GM04504 (cell line): ENCODE measurements around the gene UBAP1L.

Source experiments
- DNase-seq: peaks from one replicate; pipeline ENCODE4 v3.0.0-alpha.2; 2012; ENCODE audit warnings: low read depth

The UBAP1L gene

DNA sequence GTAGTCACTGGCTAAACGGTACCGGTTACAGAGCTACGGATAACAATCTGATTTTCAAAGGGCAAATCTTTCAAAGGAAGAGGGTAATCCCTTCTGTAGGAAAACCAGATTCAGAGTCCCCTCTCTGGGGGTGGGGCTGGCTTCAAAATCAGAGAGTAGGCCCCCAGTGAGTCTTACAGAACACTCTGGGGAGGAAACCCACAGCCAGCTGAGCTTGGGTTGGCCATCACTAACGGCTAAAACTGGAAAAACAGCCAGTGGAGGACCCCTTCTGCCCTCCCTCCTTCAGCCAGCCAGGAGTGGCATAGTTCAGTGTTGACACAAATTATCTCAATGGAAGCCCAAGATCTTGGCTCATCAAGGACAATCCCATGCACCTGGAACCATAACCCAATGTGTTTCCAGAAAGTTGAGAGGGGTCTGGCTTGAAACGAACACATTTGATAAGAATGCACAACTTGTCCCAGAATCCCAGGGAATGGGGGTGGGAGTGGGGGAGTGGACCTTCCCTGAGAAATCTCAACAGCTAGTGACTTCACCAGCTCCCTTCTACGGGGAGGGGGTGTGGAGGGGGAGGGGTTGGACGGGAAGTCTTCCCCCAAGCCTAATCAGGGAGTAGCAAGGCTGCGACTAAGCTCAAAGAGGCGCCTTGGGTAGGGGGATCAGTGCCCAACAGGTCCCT lies 48.2 kb downstream of the UBAP1L start:
- no peak for DNase-seq

DNA sequence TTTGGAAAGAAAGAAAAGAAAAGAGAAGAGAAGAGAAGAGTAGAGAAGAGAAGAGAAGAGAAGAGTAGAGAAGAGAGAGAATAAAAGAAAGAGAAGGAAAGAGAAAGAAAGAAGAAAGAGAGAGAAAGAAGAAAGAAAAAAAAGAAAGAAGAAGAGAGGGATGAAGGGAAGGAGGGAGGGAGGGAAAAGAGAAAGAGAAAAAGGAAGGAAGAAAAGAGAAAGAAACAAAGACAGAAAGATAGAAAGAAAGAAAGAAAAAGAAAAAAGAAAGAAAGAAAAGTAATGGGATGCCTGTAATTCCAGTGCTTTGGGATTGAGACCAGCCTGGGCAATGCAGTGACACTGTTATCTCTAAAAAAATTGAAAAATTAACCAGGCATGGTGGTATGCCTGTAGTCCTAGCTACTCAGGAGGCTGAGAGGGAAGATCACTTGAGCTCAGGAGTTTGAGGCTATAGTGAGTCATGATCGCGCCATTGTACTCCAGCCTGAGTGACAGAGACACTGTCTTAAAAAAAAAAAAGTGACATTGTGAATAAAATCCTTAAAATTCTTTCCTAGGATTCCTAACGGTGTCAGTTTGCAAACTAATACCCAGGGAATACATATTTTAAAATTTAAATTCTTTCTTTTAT lies 48.9 kb downstream of the UBAP1L start:
- no peak for DNase-seq

DNA sequence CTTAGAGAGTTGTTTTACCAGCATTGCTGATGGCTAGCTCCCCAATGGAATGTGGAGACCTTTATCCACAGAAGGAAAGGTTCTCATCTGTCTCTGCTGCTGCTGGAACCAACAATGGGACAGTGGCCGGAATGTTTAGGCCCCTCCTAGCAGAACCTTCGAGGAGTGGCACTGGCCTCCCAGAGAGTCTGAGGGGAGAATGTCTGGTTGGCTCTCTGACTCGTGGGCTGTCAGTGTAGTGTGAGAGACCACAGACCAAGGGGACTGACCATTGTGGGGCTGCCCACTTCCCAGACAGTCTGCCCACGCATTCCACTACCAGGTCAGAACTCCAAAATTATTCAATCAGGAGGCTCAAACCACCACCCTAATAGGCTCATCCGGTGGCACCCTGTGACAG lies 52.3 kb downstream of the UBAP1L start:
- DNase-seq: no peak

DNA sequence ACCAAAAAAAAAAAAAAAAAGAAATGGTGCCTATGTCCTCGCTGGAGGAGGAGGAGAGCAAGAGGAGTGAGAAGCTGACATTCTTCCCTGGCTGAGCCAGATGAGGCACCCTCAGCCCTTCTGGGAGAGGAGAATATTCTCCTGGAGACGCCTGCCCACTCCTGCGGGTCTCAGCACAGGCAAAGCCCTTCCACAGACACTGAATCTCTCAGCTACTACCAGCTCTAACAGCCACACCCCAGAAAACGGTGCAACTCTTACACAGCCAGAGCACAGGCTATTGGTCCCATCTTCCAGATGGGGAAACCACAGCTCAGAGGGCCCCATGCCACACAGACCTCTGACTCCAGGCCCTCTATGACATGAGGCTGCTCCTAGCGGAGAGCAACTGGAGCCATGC lies 52.9 kb downstream of the UBAP1L start:
- no peak for DNase-seq

DNA sequence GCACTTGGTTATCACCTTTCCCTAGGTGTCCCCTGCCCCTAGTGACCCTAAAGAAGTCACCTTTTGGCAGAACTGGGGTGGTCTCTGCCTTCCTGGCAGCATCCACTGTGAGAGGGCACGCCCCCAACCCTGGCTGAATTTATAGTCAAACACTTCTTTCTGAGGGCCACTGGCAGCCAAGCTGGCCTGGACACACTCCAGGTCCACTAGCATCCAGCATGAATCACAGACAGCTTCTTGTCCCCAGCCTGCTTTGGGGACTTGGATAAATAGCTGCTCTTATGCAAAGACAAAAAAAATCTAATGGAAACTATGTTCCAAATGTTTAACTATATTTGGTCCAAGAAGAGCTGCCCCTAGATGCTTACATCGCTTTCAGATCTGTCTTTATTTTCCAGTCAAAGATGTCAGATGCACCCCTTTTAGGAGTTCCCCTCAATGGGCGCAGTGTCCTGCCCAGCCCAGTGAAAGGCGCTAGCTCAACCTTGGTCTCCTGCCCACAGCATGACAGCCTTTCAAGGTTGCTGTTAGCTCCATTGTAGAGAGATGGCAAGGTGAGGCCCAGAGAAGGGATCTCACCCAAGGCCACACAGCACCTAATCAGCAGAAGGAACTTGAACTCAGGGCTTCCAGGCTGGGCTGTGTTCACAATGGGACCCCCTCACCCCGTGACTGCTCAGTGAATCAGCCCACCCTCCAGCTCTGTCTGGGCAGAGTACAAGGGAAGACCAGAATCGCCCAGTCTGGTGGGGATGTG lies 54.2 kb downstream of the UBAP1L start:
- DNase-seq: no peak

DNA sequence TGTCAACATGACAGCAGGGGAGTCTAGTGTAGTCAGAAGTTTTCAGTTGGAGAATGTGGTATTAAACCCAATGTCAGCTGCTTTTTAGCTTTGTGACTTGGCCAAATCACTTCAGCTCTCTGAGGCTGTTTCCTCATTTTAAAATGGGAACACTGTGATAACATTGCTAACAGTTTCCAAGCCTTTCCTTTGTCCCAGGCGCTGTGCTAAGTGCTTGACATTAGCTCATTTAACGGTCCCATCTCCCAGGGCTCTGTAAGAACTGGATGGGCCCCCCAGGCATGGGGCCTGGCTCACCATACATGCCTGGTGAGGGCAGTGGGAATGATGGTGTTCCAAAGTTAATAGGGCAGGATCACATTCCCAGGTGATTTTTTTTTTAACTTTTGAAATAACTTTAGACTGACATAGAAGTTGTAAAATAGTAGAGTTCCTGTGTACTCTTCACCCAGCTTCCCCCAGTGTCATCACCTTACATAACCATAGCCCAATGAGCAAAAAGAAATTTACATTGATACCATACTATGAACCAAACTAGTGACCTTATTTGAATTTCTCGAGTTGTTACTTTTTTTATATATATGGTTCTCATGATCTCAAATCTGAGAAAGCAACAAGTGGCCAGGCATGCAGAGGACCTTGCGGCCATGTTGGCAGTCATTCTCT lies 54.9 kb downstream of the UBAP1L start:
- no peak for DNase-seq

DNA sequence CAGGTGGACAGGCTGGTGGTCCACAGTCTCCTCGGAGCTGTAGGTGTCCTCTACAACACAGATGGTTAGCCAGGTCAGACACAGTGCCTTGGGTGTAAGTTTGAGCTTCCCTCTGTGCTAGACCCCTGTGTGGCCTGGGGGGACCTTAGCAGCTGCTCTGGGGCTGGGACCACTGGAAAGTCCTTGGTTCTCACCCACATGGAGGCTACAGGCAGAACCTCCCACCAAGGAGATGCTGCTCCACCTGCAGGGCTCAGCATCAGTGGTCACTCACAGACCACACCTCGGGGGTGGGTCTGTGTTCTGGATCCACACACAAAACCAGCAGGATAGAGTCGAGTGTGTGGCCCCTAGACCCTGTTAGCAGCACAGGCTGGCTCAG lies 55.6 kb downstream of the UBAP1L start:
- no peak for DNase-seq

DNA sequence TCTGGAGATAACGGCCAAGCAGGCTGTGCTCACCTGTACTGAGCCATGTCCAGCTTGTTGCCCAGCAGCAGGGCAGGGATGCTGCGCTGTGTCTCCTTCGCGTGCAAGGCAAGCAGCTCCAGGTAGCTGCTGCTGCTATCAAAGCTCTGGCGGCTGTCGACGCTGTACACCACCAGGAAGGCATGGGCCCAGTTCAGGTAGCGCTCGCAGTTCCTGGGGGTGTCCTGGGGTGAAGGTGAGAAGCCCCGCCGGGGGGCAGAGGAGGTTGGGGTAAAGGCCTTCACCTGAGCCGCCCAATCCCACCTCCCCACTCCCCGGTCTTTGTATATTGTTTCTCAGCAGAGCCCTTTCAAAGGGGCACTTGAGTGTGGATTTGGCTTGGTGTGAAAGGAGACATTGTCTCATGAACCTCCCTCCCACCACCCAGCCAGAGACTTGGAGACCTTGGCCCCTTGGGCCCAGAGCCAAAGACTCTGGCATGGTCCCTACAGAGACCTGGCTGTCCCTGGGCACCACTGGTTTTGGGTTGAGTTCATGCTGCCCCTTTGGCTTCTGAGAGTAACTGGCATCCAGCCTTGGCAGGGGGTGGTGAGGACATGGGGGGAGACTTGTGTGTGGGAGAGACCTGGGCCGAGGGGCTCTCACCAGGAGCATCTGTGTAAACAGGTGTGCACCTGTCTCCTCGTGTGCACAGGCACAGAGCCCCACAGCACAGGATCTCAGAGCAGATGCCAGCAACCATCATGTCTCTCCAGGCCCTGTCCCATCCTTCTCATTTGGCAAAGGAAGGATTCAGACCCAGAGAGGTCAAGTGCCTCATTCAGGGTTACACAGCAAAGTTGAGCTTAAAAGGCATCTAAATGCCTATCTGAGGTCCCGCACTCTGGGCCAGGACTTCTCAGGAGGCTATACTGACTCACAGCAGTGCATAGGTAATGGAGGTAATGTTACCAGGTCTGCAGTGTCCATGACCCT lies 56.3 kb downstream of the UBAP1L start:
- DNase-seq: no peak

DNA sequence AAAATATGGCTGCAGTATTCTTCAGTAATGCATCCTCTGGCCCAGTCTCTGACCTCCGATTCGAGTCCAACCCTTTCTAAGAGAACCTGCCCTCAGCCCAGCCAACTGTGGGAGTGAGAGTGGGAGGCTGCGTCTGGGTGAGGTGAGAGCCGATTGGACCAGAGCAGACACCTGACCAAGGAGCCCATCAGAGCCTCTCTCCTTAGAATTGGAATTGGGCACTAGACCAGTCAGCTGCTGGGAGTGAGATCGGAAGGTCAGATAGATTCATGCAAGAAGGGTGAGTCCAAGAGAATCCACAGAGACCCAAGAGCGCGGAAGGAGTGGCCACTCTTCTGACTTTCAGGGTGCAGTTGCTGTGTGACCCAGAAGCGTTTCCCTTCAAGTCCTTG lies 57.5 kb downstream of the UBAP1L start:
- no peak for DNase-seq

DNA sequence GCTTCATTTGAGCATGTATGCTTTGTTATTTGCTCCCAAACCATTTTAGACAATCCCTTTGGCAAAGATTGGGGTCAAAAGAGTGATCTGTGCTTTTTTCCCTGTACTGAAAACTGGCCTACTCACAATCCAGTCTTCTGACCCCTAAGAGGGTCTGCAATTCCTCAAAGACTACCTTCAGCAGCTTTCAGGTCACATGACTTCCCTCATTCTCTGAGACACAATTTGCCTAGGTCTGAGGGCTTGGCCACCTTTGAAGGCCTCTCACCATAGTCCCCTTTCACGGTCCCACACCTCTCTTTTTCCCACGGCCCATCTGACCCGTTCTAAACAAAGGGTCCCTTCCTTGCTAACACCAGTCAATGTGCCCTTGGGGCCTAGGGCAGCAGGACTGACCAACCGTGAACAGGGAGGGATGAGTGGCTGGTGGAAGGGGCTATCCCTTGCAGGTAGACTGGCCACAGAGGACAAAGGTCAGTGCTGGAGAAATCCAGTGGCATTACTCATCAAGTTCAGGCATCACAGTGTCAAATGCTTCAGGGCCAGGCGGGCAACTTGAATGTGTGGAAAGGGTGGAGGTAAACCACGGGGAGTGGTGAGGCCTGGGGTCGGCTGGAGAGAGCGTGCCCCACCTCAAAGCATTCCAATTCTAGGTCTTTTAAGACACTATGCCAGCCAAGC lies 58.0 kb downstream of the UBAP1L start:
- DNase-seq: no peak

DNA sequence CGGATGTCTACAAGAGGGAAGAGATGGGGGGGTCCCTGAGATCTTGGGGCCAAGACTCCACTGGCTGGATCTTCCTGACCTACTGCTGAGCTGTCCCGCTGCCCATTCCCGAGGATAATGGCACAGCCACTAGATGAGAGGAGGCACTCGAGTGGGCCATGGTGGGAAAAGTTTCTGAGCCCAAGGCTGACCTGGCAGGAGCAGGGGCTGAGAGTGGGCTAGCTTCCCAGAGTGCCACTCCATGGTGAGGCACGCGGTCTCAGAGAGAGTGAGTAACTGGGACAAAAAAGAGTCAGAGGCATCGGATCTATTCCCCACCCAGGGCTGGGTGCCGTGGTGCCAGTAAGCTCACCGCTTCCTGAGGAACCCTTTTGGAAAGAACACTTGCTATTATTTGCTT lies 58.9 kb downstream of the UBAP1L start:
- no peak for DNase-seq

DNA sequence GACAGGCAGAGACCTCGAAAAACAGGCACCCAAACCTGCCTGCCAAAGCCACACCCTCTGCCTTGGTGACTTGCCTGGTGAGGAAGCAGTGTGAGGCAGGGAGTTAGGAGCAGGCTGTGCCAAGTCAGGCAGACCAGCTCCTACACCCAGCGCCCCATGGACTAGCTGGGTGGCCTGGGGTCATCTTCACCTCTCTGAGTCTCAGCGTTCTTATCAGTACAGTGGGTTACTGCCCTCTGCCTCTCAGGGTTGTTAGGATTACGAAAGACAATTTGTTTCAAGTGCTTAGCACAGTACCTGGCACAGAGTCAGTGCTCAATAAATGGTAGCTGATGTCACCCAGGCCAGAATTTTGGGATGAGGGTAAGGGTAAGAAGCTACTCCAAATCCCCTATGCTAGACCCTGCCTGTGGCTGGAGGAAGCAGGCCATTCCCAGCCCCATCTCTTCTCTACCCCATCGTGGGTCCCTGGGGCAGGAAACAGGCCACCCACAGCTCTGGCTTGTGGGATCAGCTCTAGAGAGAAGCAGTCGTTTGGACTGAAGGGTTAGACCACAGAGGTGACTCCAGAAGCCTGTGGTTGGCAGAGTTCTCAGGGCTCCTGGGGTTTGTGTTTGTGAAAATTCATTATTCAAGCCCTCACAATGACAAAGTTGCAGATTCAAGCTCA lies 59.7 kb downstream of the UBAP1L start:
- DNase-seq: no peak

DNA sequence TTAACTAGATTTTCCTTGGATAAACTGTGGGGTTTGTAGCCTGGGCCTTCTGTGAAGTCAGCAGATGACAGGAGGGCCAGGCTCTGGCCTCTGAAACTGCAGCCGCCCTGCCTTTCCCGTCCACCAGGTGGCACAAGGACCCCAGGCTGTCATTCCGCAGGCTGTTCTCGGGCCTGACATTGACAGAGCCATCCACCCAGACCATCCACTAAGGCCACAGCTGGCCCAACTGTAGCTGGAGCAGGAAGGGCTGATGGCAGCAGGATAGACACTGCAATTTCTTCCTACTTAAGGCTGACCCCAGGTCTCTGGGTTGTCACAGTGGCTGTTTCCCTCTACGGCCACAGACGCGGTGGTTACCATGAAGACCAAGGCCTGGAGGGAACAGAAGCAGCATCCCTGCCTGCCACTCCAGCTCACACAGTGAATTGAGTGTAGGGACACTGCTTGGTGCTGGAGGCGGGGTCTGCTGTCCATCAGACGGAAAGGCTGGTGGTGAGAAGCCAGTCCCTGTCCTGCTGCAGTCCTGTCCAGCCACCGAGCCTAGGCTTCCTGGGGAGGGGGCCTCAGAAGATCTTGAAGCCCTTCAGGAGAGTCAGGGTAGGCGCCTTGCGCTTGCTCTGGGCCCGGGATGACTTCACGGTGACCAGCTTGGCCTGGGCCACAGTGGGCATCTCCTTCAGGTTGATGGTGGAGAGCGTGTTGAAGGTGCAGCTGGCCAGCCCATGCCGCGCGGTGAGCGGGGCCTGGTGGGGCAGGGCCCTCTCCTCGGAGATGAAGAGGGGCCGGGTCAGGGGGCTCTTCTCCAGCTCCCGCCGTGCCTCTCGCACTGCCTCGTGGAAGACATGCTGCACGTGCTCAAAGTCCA lies 60.4 kb downstream of the UBAP1L start:
- DNase-seq: peak; percentile 42

DNA sequence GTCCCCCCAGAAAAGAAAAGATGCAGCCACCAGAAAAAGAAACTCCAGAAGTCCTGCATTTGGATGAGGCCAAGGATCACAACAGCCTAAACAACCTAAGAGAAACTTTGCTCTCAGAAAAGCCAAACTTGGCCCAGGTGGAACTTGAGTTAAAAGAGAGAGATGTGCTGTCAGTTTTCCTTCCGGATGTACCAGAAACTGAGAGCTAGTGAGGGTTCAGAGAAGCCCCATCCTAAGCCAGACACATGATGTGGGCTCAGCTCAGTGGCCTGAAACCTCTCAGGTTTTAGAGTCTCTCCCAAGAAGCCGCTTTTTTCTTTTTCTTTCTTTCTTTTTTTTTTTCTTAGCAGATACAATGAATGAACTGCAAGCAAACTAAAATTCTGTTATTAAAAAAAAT lies 62.0 kb downstream of the UBAP1L start:
- DNase-seq: no peak

DNA sequence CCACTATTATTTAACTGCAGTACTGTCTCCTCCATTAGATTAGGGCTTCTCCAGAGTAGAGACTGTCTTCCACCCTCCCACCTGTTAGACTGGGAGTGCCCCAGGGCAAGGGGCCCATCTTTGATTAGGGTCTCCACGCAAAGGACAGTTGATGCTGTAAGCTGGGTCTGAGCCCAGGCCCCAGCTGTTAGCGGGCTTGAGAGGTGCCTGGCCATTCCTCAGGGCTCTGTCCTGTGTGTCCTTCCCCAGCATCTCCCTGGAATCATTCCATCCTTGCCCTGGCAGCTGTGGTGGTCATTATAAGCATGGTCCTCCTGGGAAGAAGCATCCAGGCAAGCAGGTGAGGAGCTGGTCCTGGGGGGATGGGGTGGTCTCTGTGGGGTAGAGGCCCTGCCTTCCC lies 63.7 kb downstream of the UBAP1L start:
- DNase-seq: no peak

DNA sequence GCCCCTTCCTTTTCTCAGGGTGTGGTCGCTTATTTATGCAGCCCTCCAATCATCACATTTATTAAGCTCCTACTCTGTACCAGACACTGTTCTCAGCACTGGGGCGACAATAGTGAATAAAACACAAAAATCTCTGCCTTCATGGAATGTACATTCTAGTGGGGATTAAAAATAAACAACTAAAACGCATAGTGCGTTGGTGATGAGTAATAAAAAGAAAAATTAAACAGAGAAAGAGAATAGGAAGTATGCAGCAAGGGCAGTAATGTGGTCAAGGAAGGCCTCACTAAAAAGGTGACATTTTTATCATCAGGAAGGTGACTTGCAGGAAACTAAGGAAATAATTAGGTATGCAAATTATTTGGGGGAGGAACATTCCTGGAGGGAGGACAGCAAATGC lies 64.7 kb downstream of the UBAP1L start:
- DNase-seq: no peak

DNA sequence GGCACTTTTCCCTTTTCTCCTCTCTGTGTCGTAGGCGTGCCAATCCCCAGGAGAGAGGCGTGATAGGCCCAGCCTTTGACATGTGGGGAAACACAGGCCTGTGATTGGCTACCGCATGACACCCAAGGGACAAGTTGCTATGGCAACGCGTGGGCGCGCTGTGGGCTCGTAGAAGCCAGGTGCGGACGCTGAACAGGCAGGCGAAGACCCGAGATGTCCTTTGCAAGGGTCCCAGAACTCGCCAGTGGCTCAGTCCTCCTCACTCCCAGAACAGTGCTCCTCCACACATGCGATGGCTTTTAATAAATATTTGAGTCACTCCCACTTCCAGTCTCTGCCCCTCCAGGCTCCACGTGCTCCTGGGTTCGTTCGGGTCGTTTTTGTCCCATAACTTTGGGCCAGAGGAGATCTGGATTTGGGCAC lies 65.6 kb downstream of the UBAP1L start:
- peak; percentile 81 for DNase-seq

DNA sequence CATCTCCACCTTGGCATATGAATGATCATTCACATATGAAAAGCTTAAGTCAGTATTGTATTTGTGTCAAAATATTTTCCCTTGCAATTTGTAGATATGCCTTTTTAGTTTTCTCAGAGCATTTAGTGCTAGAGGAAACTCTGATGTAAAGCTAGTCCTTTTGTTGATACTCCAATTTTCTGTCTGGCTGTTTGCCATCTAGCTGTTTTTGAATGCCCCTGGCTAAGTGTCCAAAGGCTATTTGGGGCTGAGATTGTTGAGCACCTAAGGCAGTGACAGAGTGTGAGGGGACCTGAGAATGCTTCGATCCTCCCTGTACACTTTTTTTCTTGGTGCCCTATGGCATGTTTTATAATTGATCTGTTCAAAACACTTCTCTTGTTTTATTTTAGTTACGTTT lies 66.8 kb downstream of the UBAP1L start:
- DNase-seq: no peak

DNA sequence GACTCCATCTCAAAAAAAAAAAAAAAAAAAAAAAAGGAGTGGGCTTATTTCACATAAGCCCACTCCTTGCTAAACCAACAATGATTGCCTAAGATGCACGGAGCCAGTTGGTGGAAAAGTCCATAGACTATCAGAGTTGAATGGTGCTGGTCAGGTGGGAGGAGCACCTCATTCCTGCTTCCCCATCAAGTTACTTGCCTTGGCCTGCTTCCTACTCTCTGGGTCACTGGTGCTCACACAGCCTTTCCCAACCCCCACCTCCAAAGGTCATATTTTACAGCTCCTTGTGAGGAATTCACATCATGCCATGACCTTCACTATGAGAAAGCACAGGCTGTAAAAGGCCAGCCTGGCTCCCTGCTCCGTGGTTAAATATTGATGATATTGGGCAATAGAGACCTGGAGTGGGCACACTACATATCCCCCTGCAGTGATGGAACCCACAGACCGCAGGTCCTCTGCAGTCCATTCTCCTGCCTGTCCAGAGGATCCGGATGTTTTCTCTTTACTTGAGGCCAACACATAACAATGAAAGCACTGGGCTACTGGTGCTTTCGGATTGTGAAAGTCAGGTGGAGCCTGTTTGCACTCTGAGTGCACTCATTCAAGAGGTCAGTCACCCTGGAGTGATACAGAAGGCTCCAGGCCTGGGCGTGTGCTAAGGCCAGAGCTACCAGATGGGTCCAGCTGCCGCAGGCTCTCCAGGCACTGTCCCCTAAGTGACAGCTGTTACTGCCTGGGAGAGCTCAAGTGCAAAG lies 70.1 kb downstream of the UBAP1L start, which contains the start of gene SLC51B:
Gene SLC51B, plus strand, starts transcription at position 664 of the 758 bp plus-strand sequence. CDS start 4,618 bp downstream, outside the sequence.
- DNase-seq: no peak
